ENCODE measurements around the gene PDIA4. TPM values are rescaled to one million over a fixed set of nuclear protein-coding genes. Genes with fewer than 3 reads are reported as not detected.
A peak's percentile ranks its signal among the peaks of the same experiment; 100 is the strongest.

PDIA4 gene
- total RNA-seq, 3 donors from 2014 or later = 53.4 to 101 (median 68.3) TPM

GRCh38 chr7:149003560-149004305, 24.6 kb downstream of the PDIA4 start:
- Histone ChIP-seq H3K27ac (peak overlapping the region in 1 of 2 donors; percentile 19), H3K36me3 (no peaks in the 10 kb centered on the region), H3K27me3 (no peaks in the 10 kb centered on the region), H3K9me3 (no peaks in the 10 kb centered on the region), H3K4me3 (no peak overlapping the region), H3K4me1 (no peaks in the 10 kb centered on the region)
- no peak for TF ChIP-seq CTCF (IDR thresholded peaks at IDR 0.05)
- TF ChIP-seq POLR2AphosphoS5 (IDR thresholded peaks at IDR 0.05) = no peak
- no peak for TF ChIP-seq POLR2A (IDR thresholded peaks at IDR 0.05)
- intact Hi-C loops (cut with DNase I; ENCODE audit: low total_unique reads) = loop anchor here (10.0 kb wide), 1 partner anchor 61 kb away; no protein-coding TSS in a partner anchor
- no peak for DNase-seq (ENCODE audit: low spot score in 2 of 2)

GRCh38 chr7:149003018-149003417, 25.3 kb downstream of the PDIA4 start:
- intact Hi-C loops (cut with DNase I; ENCODE audit: low total_unique reads) = loop anchor here (10.0 kb wide), 1 partner anchor 62 kb away; no protein-coding TSS in a partner anchor
- H3K4me1 ChIP-seq = no peaks in the 10 kb centered on the region
- no peak overlapping the region for H3K4me3 ChIP-seq
- no peaks in the 10 kb centered on the region for H3K27me3 ChIP-seq
- DNase-seq (ENCODE audit: low spot score in 2 of 2) = no peak
- no peaks in the 10 kb centered on the region for H3K36me3 ChIP-seq
- H3K27ac ChIP-seq = no peak overlapping the region
- TF ChIP-seq POLR2A (IDR thresholded peaks at IDR 0.05) = no peak
- no peak for TF ChIP-seq CTCF (IDR thresholded peaks at IDR 0.05)
- TF ChIP-seq POLR2AphosphoS5 (IDR thresholded peaks at IDR 0.05) = no peak
- H3K9me3 ChIP-seq = no peaks in the 10 kb centered on the region

GRCh38 chr7:149002604-149003003, 25.7 kb downstream of the PDIA4 start:
- Histone ChIP-seq H3K4me3 (no peak overlapping the region), H3K9me3 (no peaks in the 10 kb centered on the region), H3K27ac (no peak overlapping the region), H3K4me1 (no peaks in the 10 kb centered on the region), H3K27me3 (no peaks in the 10 kb centered on the region), H3K36me3 (no peaks in the 10 kb centered on the region)
- intact Hi-C loops (cut with DNase I; ENCODE audit: low total_unique reads) = loop anchor here (10.0 kb wide), 1 partner anchor 62 kb away; no protein-coding TSS in a partner anchor
- DNase-seq (ENCODE audit: low spot score in 2 of 2) = no peak
- no peak for TF ChIP-seq POLR2AphosphoS5 (IDR thresholded peaks at IDR 0.05)
- no peak for TF ChIP-seq CTCF (IDR thresholded peaks at IDR 0.05)
- no peak for TF ChIP-seq POLR2A (IDR thresholded peaks at IDR 0.05)

GRCh38 chr7:149001427-149002068, 26.8 kb downstream of the PDIA4 start:
- DNase-seq (ENCODE audit: low spot score in 2 of 2) = no peak
- H3K27ac ChIP-seq = no peak overlapping the region
- intact Hi-C loops (cut with DNase I; ENCODE audit: low total_unique reads) = loop anchor here (10.0 kb wide), 1 partner anchor 63 kb away; no protein-coding TSS in a partner anchor
- no peaks in the 10 kb centered on the region for H3K36me3 ChIP-seq
- no peak overlapping the region for H3K4me3 ChIP-seq
- no peaks in the 10 kb centered on the region for H3K4me1 ChIP-seq
- no peaks in the 10 kb centered on the region for H3K9me3 ChIP-seq
- TF ChIP-seq POLR2AphosphoS5 (IDR thresholded peaks at IDR 0.05) = no peak
- TF ChIP-seq POLR2A (IDR thresholded peaks at IDR 0.05) = no peak
- H3K27me3 ChIP-seq = no peaks in the 10 kb centered on the region

- TF ChIP-seq POLR2A (IDR thresholded peaks at IDR 0.05) (no peak), CTCF (IDR thresholded peaks at IDR 0.05) (no peak), POLR2AphosphoS5 (IDR thresholded peaks at IDR 0.05) (no peak)
- Histone ChIP-seq H3K27me3 (no peaks in the 10 kb centered on the region), H3K4me1 (no peaks in the 10 kb centered on the region), H3K27ac (no peak overlapping the region), H3K36me3 (no peaks in the 10 kb centered on the region), H3K4me3 (no peak overlapping the region), H3K9me3 (no peaks in the 10 kb centered on the region)
- DNase-seq (ENCODE audit: low spot score in 2 of 2) = no peak
- intact Hi-C loops (cut with DNase I; ENCODE audit: low total_unique reads) = loop anchor here (10.0 kb wide), 1 partner anchor 64 kb away; no protein-coding TSS in a partner anchor
These were observed 27.3 kb downstream of the PDIA4 start for GRCh38 chr7:149000961-149001360.
